GM18520 (cell line): ENCODE results near the gene BLOC1S6.
A peak's percentile ranks its signal among the peaks of the same experiment; 100 is the strongest.
"Not testable (repeated sequence)": the region's sequence is repeated elsewhere in the genome, so short reads cannot be mapped to it uniquely, and the experiment has no call there.

Source experiments
- ATAC-seq: cut with Tn5 transposase; IDR thresholded peaks from one replicate; pipeline ENCODE4 v1.9.1; 2021; ENCODE audit not compliant: unreplicated experiment

BLOC1S6 gene

DNA sequence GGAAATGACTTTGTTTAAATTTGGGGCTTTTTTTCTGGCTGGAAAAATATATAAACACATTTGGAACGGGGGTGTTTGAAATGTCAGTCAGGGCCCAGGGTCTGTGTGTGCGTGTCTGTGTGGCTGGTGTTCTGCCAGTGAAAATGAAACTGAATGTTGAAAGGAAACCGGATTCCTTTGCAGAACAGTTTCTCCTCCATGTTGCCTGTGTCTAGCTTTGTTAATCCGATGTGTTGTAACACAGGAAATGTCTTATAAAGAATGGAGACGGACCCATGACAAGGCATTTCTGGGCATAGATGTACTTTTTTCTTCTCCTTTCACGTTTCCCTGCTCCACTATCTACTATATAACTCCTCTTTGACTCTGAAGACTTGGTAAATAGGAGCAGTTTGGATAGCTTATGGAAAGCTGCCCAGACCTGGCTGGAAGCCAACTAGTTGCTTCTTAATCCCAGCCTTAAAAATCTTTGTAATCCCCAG is 50.4 kb downstream of the BLOC1S6 start:
- peak; percentile 40 for ATAC-seq

DNA sequence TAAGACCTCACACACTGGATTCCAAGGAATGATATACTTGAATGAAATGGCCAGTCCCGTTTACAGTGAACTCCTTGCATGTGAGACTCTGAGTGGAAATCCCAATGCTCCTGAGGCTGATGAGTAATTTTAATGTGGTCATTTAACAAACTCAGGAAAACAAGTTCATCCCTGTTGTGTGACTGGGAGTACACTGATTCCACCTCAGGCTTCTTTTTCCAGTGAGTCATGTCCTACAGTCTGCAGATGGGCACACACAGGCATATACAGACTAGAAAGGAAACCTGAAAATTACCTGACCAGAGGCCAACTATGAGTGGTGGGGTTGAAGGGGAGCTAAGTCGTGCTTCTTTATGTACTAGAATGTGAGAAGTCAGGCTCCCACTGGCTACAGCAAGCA is 53.4 kb downstream of the BLOC1S6 start:
- no peak for ATAC-seq

DNA sequence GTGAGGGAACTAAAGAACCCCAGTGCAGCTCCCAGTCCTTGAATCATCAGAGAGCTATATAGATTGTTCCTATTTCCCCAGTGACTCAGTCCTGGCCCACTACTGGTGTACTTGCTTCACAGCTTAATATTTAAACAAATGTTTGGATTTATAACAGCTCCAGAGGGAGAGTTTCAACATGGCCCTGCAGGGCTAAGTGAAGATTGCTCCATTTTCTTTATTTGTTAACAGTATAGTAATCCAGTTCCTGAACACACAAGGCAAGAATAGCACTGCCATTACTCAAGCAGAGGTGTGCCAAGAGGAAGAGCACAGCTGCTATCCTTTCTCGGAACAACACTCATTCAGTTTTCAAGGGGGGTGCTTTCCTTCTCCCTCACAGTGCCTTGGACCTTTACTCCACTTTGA is 54.2 kb downstream of the BLOC1S6 start:
- ATAC-seq: no peak

DNA sequence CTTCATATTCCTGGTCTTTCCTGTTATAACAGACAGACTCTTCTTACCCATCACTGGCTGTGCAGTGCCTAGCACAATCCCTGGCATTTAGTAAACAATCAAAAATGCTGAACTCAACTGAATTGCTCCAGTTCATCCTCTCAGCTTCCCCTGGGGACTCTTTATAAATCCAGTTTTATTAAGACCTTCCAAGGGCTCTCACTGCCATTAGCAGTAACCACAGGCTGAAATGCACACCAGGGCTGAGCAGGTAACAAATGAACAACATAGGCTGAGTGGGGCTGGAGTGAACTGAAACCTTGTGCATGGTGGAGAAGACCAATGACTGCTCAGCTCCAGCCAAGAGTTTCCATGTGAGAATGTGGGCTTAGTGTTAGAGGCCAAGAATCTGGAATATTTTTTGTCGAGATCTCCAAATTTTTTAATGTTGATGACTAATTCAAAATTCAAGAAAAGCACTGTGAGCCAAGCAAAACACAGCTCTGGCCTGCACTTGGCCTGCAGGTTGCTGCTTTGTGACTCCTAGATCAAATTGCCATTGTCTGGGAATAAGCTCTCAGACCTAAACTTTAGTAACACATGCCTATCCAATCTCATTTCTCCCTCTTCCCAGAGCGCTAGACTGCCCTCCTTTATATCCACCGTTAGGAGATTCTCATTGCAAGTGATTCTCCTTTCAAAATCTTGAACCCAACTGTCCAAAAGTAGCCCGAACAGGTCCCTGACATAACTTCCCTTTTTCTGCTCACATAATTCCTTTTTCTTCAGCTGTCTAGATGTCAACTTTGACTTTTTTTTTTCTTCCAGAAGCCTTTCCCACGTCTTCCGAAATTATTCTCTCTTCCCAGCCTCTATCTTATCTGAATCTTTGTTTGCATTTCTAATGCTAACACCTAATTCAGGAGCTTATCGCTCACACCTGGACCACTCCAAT is 55.1 kb downstream of the BLOC1S6 start:
- no peak for ATAC-seq

DNA sequence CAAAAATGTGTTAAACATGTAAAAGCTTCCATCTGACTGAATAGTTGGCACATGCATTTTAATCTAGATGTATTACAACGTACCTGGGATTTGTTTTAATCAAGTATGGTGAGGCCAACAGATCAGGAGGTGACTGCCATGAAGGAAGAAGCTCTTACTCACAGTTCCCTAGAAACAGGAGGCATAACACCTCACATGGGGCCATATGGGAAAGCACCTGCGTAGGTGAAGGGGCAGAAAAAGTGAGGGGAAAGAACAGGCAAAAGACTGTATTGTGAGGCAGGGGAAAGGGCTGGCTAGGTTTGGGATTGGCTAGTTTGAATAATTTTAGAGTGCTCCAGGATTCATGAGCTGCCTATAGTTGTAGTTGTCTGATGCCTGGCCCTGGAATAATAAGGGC is 57.3 kb downstream of the BLOC1S6 start:
- no peak for ATAC-seq

DNA sequence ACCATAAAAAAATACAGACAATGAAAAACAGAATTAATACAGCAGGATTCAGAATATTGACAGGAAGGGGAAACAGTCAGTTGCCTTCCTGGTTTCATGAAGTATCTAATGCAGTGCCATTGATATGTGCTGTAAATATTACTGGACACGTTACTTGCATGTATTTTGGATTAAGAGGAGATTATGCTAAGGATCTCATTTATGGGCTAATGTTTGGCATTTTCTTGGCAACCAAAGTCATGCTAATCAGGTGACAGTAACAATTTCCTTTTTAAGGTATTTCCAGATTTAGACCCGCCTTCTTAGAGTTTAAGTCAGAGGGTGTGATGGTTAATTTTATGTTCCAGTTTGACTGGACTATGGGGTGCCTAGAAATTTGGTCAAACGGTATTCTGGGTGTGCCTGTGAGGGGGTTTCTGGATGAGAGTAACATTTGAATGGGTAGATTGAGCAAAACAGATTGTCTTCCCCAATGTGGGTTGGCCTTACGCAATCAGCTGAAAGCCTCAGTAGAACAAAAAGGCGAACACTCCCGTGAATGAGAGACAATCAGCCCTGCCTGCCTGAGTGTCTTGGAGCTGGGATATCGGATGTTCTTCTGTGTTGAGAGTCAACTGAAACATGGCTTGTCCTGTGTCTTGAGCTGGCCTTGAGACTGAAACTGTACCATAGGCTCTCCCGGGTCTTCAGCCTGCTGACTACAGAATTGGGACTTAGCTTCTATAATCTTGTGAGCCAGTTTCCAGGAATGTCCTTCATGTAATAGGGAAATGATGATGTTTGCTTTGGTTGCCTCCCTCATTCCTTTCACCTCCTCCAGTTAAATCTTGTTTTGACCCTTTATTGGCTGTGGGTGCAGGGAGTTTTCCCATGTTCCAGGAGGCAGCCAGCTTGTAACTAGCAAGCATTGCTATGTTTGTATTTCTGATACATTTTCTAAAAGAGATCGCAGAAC is 58.1 kb downstream of the BLOC1S6 start:
- ATAC-seq: no peak

DNA sequence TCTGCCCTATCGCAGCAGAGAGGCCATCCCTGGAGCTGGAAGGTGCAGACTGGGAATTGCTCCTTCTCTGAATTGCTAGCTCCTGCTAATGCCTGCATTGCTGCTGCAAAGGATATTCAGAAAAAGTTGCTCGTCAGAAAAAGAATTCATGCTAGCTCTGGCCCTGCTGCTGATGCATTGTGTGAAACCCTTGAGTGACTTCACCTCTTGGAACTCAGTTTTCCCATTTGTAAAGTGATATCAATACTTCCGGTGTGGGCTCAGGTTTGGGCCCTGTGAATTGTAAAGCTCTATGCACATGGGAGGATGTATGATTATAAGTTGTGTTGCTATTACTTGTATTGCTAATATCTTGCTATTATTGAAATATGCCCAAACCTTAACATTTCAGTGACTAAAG is 59.0 kb downstream of the BLOC1S6 start:
- no peak for ATAC-seq

DNA sequence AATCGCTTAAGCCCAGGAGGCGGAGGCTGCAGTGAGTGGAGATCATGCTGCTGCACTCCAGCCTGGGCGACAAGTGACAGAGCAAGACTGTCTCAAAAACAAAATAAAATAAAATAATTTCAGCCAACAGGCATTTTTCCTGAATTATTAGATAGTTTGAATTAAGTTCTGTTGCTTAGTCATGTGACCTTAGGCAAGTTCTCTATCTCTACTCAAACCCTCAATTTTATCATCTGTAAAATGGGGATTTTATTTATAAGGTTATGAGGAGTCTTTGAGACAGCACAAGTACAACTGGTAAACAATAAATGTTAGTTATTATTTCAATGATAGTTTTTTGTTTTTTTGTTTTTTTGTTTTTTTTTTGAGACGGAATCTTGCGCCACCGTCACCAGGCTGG is 60.6 kb downstream of the BLOC1S6 start:
- no peak for ATAC-seq

DNA sequence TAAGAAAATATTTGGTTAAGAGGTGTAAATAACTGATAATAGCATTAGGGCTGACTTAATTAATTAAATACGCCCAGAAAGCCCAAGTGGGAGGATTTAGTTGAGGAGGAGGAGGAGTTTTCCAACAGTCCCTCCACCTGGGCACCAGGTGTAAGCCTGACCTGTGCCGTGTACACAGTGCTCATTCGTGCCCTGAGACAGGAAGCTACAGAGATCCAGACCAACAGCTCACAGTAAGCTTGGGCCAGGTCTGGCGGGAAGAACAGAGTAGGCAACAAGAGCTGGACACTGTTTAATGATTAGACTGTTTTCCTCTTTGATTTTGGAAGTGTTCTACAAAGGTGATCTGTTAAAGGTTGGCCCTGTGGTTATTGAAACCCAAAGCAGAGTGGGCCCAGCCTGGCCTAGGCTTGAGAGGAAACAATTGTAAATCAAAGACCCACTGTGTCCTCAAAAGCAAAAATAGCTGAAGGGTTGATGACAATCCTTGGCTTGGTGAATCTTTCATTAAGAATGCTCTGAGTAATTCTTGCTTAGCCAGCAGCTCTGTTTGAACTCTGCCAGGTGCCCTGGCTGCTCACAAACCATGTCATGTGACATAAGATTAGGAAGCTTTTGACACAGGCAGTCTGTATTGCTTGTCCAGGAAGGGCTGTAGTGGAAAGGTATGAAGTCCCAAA is 61.5 kb downstream of the BLOC1S6 start:
- ATAC-seq: no peak

DNA sequence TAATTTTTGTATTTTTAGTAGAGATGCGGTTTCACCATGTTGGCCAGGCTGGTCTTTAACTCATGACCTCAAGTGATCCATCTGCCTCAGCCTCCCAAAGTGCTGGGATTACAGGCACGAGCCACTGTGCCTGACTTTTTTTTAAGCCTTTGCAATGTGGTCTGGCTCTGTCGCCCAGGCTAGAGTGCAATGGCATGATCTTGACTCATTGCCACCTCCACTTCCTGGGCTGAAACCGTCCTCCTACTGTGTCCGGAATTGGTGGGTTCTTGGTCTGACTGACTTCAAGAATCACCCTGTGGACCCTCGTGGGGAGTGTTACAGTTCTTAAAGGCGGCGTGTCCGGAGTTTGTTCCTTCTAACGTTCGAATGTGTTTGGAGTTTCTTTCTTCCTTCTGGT is 62.8 kb downstream of the BLOC1S6 start:
- ATAC-seq: not testable (repeated sequence)

DNA sequence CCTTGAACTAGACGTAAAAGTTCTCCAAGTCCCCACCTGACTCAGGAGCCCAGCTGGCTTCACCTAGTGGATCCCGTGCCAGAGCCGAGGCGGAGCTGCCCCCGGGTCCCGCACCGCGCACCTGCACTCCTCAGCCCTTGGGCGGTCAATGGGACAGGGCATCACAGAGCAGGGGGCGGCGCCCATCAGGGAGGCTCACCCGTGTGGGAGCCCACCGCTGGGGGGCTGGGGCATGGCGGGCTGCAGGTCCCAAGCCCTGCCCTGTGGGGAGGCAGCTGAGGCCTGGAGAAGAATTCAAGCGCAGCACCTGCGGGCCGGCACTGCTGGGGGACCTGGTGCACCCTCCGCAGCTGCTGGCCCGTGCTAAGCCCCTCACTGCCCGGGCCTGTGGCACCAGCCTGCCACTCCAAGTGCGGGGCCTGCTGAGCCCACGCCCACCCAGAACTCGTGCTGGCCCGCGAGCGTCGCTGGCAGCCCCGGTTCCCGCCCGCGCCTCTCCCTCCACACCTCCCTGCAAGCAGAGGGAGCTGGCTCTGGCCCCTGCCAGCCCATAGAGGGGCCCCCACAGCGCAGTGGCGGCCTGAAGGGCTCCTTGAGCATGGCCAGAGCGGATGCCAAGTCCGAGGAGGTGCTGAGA is 63.8 kb downstream of the BLOC1S6 start:
- no peak for ATAC-seq

DNA sequence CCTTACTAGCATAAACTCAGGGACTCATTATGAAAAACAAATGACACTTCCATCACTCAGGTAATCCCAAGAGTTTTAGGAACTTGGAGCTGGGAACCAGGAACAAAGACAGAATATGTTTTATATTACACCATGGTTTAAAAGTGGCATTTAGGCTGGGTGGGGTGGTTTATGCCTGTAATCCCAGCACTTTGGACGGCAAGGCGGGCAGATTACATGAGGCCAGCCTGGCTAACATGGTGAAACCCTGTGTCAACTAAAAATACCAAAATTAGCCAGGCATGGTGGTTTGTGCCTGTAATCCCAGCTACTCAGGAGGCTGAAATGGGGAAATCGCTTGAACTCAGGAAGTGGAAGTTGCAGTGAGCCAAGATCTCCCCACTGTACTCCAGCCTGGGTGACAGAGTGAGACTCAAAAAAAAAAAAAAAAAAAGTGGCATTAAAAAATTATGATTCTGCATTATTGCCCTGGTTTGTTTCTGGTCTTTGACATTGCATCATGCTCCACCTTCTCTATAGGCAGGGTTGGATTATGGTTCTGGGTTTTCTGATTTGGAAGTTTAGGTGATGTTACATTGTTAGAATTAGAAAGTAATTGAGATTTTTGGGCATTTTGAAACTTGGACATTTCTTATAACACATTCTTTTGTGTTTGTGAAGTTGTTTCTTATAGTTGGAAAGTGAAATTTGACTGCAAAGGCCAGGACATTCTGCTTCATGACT is 66.7 kb downstream of the BLOC1S6 start:
- ATAC-seq: no peak

DNA sequence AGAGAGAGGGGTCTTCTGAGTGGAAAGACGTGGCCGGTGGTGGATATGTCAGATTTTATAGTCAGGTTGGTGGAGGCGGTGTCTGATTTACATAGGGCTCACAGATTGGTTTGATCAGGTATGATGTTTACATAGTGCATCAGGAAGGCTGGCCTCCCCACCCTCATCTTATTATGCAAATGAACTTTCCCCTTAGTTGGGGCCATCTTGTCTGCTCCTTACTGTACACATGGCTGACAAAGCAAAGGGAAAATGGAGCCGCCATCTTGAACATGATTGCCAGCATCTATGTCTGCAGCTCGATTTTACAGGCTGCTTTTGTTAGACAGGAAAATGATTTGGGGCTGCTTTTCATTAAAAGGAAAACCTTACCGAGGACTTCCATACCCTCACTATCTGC is 67.6 kb downstream of the BLOC1S6 start:
- no peak for ATAC-seq

DNA sequence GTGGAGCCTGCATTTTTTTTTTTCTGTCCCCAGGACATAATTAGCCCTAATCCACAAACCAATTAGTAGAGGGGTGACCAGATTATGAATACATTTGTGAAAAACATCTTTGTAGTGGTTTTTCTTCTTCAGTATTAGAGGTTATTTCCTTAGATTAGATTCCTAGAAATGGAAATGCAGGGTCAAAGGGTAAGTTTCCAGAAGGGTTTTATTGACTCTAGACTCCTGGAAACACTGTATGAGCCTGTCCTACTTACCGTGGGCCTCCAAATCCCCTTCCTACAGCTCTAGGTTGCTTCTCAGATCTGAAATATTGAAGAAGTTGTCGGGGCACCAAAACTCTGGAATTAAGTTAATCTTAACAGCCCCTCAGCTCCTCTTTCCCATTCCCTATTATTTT is 70.1 kb downstream of the BLOC1S6 start:
- ATAC-seq: no peak

DNA sequence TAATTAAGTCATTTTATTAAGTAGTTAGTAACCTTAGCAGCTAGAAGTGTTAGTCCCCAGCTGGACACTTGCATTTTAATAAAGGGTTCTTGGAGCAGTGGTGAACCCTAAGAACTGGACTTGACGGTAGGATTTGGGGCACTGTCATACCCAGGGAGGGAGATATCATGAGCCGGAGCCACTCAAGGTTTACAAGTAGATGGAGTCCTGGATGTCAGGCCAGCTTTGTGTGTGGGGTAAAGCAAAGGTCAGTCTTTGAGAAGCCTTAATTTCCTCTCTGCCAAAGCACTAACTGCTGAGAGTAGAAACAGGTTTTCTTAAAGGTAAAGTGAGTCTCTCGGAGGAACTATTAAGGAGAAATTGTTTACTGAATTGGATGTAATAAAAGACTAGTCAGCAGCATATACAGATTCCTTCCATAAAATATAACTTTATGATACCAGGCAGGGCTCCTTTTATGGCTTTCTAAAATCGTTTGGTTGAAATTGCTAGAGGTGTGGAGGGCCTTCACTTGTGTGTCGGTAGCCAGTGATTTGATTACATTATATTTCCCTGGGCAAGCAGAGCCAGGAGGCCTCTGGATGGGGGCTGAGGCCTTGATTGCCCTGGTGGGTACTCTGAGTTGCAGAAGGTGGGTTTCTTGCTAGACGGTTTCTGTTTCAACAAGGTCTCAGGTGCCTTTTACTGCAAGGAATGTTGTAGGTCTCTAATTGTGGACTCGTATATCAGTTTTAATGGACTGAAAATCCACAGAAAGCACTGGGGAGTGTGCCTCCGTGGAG is 70.8 kb downstream of the BLOC1S6 start:
- ATAC-seq: no peak
